Bronchial epithelial cell (primary cell): Measurements from ENCODE around the gene LPAR6. TPM values are rescaled to one million over a fixed set of nuclear protein-coding genes. Genes with fewer than 3 reads are reported as not detected.

Experiments used
- DNase-seq: peaks from one replicate; pipeline ENCODE4 v3.0.0-alpha.2; 2010; ENCODE audit warnings: low read depth
- FAIRE-seq: peaks from 2 replicates; lab custom pipeline; 2011; peaks lifted over from hg19 to GRCh38; lab: Jason Lieb, UNC
- H3K27me3 ChIP-seq: 2 replicates; pipeline ENCODE4 v1.5.1; 2011; ENCODE audit warnings: low read length; ENCODE audit not compliant: control insufficient read depth, insufficient read depth
- H3K36me3 ChIP-seq: 2 replicates; pipeline ENCODE4 v1.5.1; 2011; ENCODE audit warnings: low read length; ENCODE audit not compliant: control insufficient read depth, insufficient read depth
- H3K4me3 ChIP-seq: 2 replicates; pipeline ENCODE4 v1.5.1; 2011; ENCODE audit warnings: mild to moderate bottlenecking, low read depth, low read length, control low read depth
- total RNA-seq: library from RNA; depleted of rRNA; stranded (reverse); fragments of >200 nt; gene quantifications from 2 replicates; pipeline ENCODE4 v1.2.1, GENCODE V29; 2014
- TF ChIP-seq, protein P1 (sequence below): IDR thresholded peaks from 2 replicates; pipeline ENCODE4 v1.5.1; 2011; ENCODE audit warnings: mild to moderate bottlenecking, moderate library complexity, low read length, control low read depth, inconsistent platforms; ENCODE audit not compliant: insufficient read depth, severe bottlenecking

LPAR6 gene
- total RNA-seq, 1 donor from 2014 or later = 5.8 TPM

DNA sequence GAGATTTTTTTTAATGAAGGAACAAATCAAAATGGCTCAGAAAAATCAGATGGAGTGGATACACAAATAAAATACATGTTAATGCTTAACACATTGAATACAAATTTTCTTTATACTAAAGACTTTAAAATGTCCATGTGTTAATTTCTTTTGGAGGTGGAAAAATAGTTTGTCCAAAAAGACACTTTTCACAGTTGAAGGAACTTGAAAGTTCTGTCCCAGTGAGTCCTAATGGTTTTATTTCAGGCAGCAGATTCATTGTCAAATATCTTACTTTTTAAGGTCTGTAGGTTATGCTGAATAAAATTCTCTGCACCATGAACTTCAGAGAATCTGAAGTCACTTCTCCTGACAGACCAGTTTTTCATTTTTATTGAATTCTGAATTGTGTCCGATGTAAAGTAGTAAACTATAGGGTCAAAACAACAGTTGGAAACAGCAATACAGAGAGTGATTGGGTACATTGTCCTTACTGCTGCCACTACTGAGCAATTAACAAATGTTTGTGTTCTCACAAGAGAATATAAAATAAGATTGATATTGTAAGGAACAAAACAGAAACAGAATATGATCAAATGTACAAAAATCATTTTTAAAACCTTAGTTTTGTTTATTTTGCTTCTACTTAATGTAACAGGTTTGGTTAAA is 1.6 kb downstream of the LPAR6 start:
- Histone ChIP-seq H3K36me3 (no peaks in the 10 kb centered on the region), H3K4me3 (peak overlapping the region; percentile 66), H3K27me3 (no peaks in the 10 kb centered on the region)
- DNase-seq (peak; percentile 32), FAIRE-seq (no peak)
- TF ChIP-seq, protein P1, sequence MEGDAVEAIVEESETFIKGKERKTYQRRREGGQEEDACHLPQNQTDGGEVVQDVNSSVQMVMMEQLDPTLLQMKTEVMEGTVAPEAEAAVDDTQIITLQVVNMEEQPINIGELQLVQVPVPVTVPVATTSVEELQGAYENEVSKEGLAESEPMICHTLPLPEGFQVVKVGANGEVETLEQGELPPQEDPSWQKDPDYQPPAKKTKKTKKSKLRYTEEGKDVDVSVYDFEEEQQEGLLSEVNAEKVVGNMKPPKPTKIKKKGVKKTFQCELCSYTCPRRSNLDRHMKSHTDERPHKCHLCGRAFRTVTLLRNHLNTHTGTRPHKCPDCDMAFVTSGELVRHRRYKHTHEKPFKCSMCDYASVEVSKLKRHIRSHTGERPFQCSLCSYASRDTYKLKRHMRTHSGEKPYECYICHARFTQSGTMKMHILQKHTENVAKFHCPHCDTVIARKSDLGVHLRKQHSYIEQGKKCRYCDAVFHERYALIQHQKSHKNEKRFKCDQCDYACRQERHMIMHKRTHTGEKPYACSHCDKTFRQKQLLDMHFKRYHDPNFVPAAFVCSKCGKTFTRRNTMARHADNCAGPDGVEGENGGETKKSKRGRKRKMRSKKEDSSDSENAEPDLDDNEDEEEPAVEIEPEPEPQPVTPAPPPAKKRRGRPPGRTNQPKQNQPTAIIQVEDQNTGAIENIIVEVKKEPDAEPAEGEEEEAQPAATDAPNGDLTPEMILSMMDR = no peak

DNA sequence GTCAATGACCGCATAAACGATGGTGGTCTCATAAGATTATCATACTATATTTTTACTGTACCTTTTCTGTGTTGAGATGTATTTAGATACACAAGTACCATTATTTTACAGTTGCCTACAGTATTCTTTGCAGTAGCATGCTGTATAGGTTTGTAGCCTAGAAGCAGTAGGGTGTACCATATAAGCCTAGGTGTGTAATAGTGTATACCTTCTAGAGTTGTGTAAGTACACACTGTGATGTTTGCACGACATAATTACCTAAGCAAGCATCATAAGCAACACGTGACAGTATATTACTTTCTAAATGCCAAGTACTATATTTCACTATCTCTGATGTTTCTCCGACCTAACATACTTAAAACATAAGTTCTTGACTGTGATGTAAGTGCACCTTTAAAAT is 2.7 kb downstream of the LPAR6 start:
- Histone ChIP-seq H3K4me3 (peak overlapping the region; percentile 66), H3K27me3 (no peaks in the 10 kb centered on the region), H3K36me3 (no peaks in the 10 kb centered on the region)
- DNase-seq = peak; percentile 53
- FAIRE-seq = no peak
- TF ChIP-seq, protein P1 = no peak

DNA sequence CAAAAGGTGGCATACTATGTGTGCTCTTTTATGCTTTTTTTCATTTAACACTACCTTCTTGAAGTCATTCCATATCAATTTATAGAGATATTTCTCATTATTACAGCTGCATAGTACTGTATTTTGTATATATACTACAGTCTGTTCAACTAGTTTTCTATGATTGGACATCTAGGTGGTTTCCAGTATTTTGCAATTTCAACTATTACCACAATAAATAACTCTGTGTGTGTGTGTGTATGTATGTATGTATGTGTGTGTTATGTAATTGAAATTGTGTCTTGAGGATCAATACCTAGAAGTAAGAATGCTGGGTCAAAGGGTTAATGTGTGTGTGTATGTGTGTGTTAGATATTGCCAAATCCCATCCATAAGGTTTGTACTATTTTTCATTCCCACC is 7.0 kb downstream of the LPAR6 start:
- DNase-seq = no peak
- H3K36me3 ChIP-seq = no peaks in the 10 kb centered on the region
- no peak for FAIRE-seq
- no peaks in the 10 kb centered on the region for H3K27me3 ChIP-seq
- TF ChIP-seq, protein P1 = no peak
- H3K4me3 ChIP-seq = no peak overlapping the region

DNA sequence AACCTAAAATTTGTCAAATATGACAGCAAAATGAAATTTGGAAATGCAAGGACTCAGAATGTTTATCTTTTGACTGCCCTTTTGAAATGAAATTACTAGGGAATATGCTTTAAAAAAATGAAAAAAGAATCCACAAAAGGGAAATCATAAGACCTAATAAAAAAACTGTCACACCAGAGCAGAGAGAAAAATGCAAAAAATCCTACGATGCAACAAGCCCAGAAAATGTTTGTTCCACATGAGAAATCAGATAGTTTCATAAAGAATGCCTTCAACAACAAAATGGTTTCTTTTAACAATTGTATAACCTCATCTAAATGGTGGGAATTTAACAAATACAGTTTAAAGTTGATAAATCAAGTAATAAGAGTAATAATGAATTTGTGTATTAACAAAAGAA is 8.0 kb downstream of the LPAR6 start:
- TF ChIP-seq, protein P1 = no peak
- Histone ChIP-seq H3K27me3 (no peaks in the 10 kb centered on the region), H3K4me3 (no peak overlapping the region), H3K36me3 (no peaks in the 10 kb centered on the region)
- no peak for DNase-seq
- FAIRE-seq = no peak

- TF ChIP-seq, protein P1 = no peak
- no peak overlapping the region for H3K4me3 ChIP-seq
- no peak for FAIRE-seq
- no peaks in the 10 kb centered on the region for H3K36me3 ChIP-seq
- H3K27me3 ChIP-seq = no peaks in the 10 kb centered on the region
- DNase-seq = no peak
Observed at GRCh38 chr13:48403913-48404312, 9.0 kb downstream of the LPAR6 start.

- no peak for FAIRE-seq
- Histone ChIP-seq H3K27me3 (no peaks in the 10 kb centered on the region), H3K36me3 (no peaks in the 10 kb centered on the region), H3K4me3 (no peak overlapping the region)
- TF ChIP-seq, protein P1 = no peak
- no peak for DNase-seq
Observed at GRCh38 chr13:48403151-48403631, 9.7 kb downstream of the LPAR6 start.
